ENCODE results near the gene GCFC2. TPM values are rescaled to one million over a fixed set of nuclear protein-coding genes. Genes with fewer than 3 reads are reported as not detected.

GCFC2 gene
- total and polyA plus RNA-seq, 9 of the 15 experiments (the other 6 are each of a cell fraction or from before 2014, with no cell fraction given) = 10.5 to 40.6 (median 23.0) TPM

- peak; percentile 87 for TF ChIP-seq HMGN3 (IDR thresholded peaks at IDR 0.05; ENCODE audit: borderline replicate concordance, extremely low read depth, insufficient read length, low read depth, low read length)
- TF ChIP-seq IRF9 (tag; IDR thresholded peaks at IDR 0.05) = no peak
- TF ChIP-seq PHF20 (IDR thresholded peaks at IDR 0.05; ENCODE audit: partially characterized antibody) = peak; percentile 75
- TF ChIP-seq HNRNPL (IDR thresholded peaks at IDR 0.05; ENCODE audit: low read depth, low read length) = peak; percentile 92
- TF ChIP-seq CHAMP1 (IDR thresholded peaks at IDR 0.05) = no peak
- TF ChIP-seq L3MBTL2 (IDR thresholded peaks at IDR 0.05) = peak; percentile 98
- peak; percentile 87 for TF ChIP-seq ZBTB33 (CRISPR knock-in tag; IDR thresholded peaks at IDR 0.05)
- TF ChIP-seq SREBF2 (CRISPR knock-in tag; IDR thresholded peaks at IDR 0.05) = no peak
- TF ChIP-seq ZNF583 (CRISPR knock-in tag; IDR thresholded peaks at IDR 0.05) = no peak
- peak in 1 of 2 experiments; percentile 38; a peak in 1 of 4 replicates for TF ChIP-seq TRIM24 (IDR thresholded peaks at IDR 0.05)
- TF ChIP-seq POLR2B (IDR thresholded peaks at IDR 0.05; ENCODE audit: low read depth, partially characterized antibody) = peak; percentile 60
- TF ChIP-seq NKRF (IDR thresholded peaks at IDR 0.05; ENCODE audit: borderline replicate concordance) = peak; percentile 51; the same call in 1 of the 2 replicates
- TF ChIP-seq ATF6 (CRISPR knock-in tag; IDR thresholded peaks at IDR 0.05) = peak; percentile 61
- peak; percentile 99 for TF ChIP-seq MAX (CRISPR knock-in tag; IDR thresholded peaks at IDR 0.05)
- no peak for TF ChIP-seq SRSF3 (IDR thresholded peaks at IDR 0.05; ENCODE audit: insufficient read depth, low read length)
- no peak for TF ChIP-seq SP2 (IDR thresholded peaks at IDR 0.05; ENCODE audit: extremely low read depth, low read depth, low read length, poor library complexity, severe bottlenecking)
Observed at GRCh38 chr2:75710577-75711253, at the start of gene GCFC2 (continued).

Measured in K562 (cell line).